ENCODE measurements around the gene TINAG.
"Not testable (repeated sequence)": the region's sequence is repeated elsewhere in the genome, so short reads cannot be mapped to it uniquely, and the experiment has no call there.

Gene TINAG

GRCh38 chr6:54307439-54307910 lies 766 bp upstream of the TINAG start:
- Histone ChIP-seq H3K27me3 (ENCODE audit: insufficient read depth, low read length) (no peaks in the 10 kb centered on the region; the same call in 1 of the 2 replicates), H2AFZ (ENCODE audit: low read length, unreplicated experiment) (no peak overlapping the region), H3K79me2 (ENCODE audit: control insufficient read depth, insufficient read depth, low read length, unreplicated experiment) (no peaks in the 10 kb centered on the region), H3K4me1 (ENCODE audit: control insufficient read depth, insufficient read depth, low read length, unreplicated experiment) (no peaks in the 10 kb centered on the region), H3K4me3 (ENCODE audit: low read depth, low read length) (no peak overlapping the region), H3K27ac (ENCODE audit: low read depth, low read length) (no peak overlapping the region), H3K36me3 (ENCODE audit: insufficient read depth, low read length) (no peaks in the 10 kb centered on the region)

- H3K4me3 ChIP-seq (ENCODE audit: low read depth, low read length) = no peak overlapping the region
- H3K27me3 ChIP-seq (ENCODE audit: insufficient read depth, low read length) = no peaks in the 10 kb centered on the region; the same call in 1 of the 2 replicates
- no peaks in the 10 kb centered on the region for H3K36me3 ChIP-seq (ENCODE audit: insufficient read depth, low read length)
- H3K27ac ChIP-seq (ENCODE audit: low read depth, low read length) = no peak overlapping the region
- no peaks in the 10 kb centered on the region for H3K4me1 ChIP-seq (ENCODE audit: control insufficient read depth, insufficient read depth, low read length, unreplicated experiment)
- H2AFZ ChIP-seq (ENCODE audit: low read length, unreplicated experiment) = no peak overlapping the region
- no peaks in the 10 kb centered on the region for H3K79me2 ChIP-seq (ENCODE audit: control insufficient read depth, insufficient read depth, low read length, unreplicated experiment)
Measured at GRCh38 chr6:54308986-54309315, 710 bp downstream of the TINAG start.

- Histone ChIP-seq H3K27ac (ENCODE audit: low read depth, low read length) (no peak overlapping the region), H3K36me3 (ENCODE audit: insufficient read depth, low read length) (no peaks in the 10 kb centered on the region), H3K27me3 (ENCODE audit: insufficient read depth, low read length) (no peaks in the 10 kb centered on the region; the same call in 1 of the 2 replicates), H3K4me3 (ENCODE audit: low read depth, low read length) (no peak overlapping the region), H2AFZ (ENCODE audit: low read length, unreplicated experiment) (no peak overlapping the region), H3K4me1 (ENCODE audit: control insufficient read depth, insufficient read depth, low read length, unreplicated experiment) (no peaks in the 10 kb centered on the region), H3K79me2 (ENCODE audit: control insufficient read depth, insufficient read depth, low read length, unreplicated experiment) (no peaks in the 10 kb centered on the region)
Measured at GRCh38 chr6:54310377-54311152, 2.3 kb downstream of the TINAG start.

GRCh38 chr6:54315656-54316055 lies 7.4 kb downstream of the TINAG start:
- no peaks in the 10 kb centered on the region for H3K36me3 ChIP-seq (ENCODE audit: insufficient read depth, low read length)

GRCh38 chr6:54320871-54321270 lies 12.6 kb downstream of the TINAG start:
- H3K4me3 ChIP-seq (ENCODE audit: low read depth, low read length) = no peak overlapping the region
- no peaks in the 10 kb centered on the region for H3K4me1 ChIP-seq (ENCODE audit: control insufficient read depth, insufficient read depth, low read length, unreplicated experiment)
- no peak overlapping the region for H3K27ac ChIP-seq (ENCODE audit: low read depth, low read length)
- H3K79me2 ChIP-seq (ENCODE audit: control insufficient read depth, insufficient read depth, low read length, unreplicated experiment) = no peaks in the 10 kb centered on the region
- no peak overlapping the region for H2AFZ ChIP-seq (ENCODE audit: low read length, unreplicated experiment)
- H3K36me3 ChIP-seq (ENCODE audit: insufficient read depth, low read length) = no peaks in the 10 kb centered on the region
- no peaks in the 10 kb centered on the region for H3K27me3 ChIP-seq (ENCODE audit: insufficient read depth, low read length)

More at GRCh38 chr6:54315656-54316055, 7.4 kb downstream of the TINAG start:
- Histone ChIP-seq H3K79me2 (ENCODE audit: control insufficient read depth, insufficient read depth, low read length, unreplicated experiment) (no peaks in the 10 kb centered on the region), H3K4me1 (ENCODE audit: control insufficient read depth, insufficient read depth, low read length, unreplicated experiment) (no peaks in the 10 kb centered on the region), H3K27ac (ENCODE audit: low read depth, low read length) (no peak overlapping the region), H2AFZ (ENCODE audit: low read length, unreplicated experiment) (no peak overlapping the region), H3K27me3 (ENCODE audit: insufficient read depth, low read length) (no peaks in the 10 kb centered on the region; the same call in 1 of the 2 replicates), H3K4me3 (ENCODE audit: low read depth, low read length) (no peak overlapping the region)

- Histone ChIP-seq H3K36me3 (ENCODE audit: insufficient read depth, low read length) (no peaks in the 10 kb centered on the region), H3K79me2 (ENCODE audit: control insufficient read depth, insufficient read depth, low read length, unreplicated experiment) (no peaks in the 10 kb centered on the region), H2AFZ (ENCODE audit: low read length, unreplicated experiment) (no peak overlapping the region), H3K27me3 (ENCODE audit: insufficient read depth, low read length) (no peaks in the 10 kb centered on the region), H3K4me1 (ENCODE audit: control insufficient read depth, insufficient read depth, low read length, unreplicated experiment) (no peaks in the 10 kb centered on the region), H3K4me3 (ENCODE audit: low read depth, low read length) (no peak overlapping the region), H3K27ac (ENCODE audit: low read depth, low read length) (no peak overlapping the region)
Measured at GRCh38 chr6:54327631-54328030, 19.4 kb downstream of the TINAG start.

- H3K79me2 ChIP-seq (ENCODE audit: control insufficient read depth, insufficient read depth, low read length, unreplicated experiment); H3K4me3 ChIP-seq (ENCODE audit: low read depth, low read length); H3K27me3 ChIP-seq (ENCODE audit: insufficient read depth, low read length); H3K36me3 ChIP-seq (ENCODE audit: insufficient read depth, low read length); H3K27ac ChIP-seq (ENCODE audit: low read depth, low read length); H2AFZ ChIP-seq (ENCODE audit: low read length, unreplicated experiment): not testable (repeated sequence)
- H3K4me1 ChIP-seq (ENCODE audit: control insufficient read depth, insufficient read depth, low read length, unreplicated experiment) = peaks cover 12% of the 10 kb centered on the region
Measured at GRCh38 chr6:54331571-54331970, 23.3 kb downstream of the TINAG start.

GRCh38 chr6:54335871-54336270 lies 27.6 kb downstream of the TINAG start:
- no peak overlapping the region for H3K4me3 ChIP-seq (ENCODE audit: low read depth, low read length)
- no peaks in the 10 kb centered on the region for H3K79me2 ChIP-seq (ENCODE audit: control insufficient read depth, insufficient read depth, low read length, unreplicated experiment)
- no peak overlapping the region for H2AFZ ChIP-seq (ENCODE audit: low read length, unreplicated experiment)
- peaks cover 12% of the 10 kb centered on the region for H3K4me1 ChIP-seq (ENCODE audit: control insufficient read depth, insufficient read depth, low read length, unreplicated experiment)
- no peaks in the 10 kb centered on the region for H3K27me3 ChIP-seq (ENCODE audit: insufficient read depth, low read length)
- H3K36me3 ChIP-seq (ENCODE audit: insufficient read depth, low read length) = no peaks in the 10 kb centered on the region
- H3K27ac ChIP-seq (ENCODE audit: low read depth, low read length) = peak overlapping the region; percentile 30; the same call in 1 of the 2 replicates

- Histone ChIP-seq H3K79me2 (ENCODE audit: control insufficient read depth, insufficient read depth, low read length, unreplicated experiment) (no peaks in the 10 kb centered on the region), H3K27ac (ENCODE audit: low read depth, low read length) (no peak overlapping the region), H3K27me3 (ENCODE audit: insufficient read depth, low read length) (no peaks in the 10 kb centered on the region), H3K4me3 (ENCODE audit: low read depth, low read length) (no peak overlapping the region), H2AFZ (ENCODE audit: low read length, unreplicated experiment) (peak overlapping the region; percentile 58), H3K4me1 (ENCODE audit: control insufficient read depth, insufficient read depth, low read length, unreplicated experiment) (no peaks in the 10 kb centered on the region), H3K36me3 (ENCODE audit: insufficient read depth, low read length) (no peaks in the 10 kb centered on the region)
Measured at GRCh38 chr6:54353975-54354374, 45.7 kb downstream of the TINAG start.

GRCh38 chr6:54354608-54355007 lies 46.4 kb downstream of the TINAG start:
- Histone ChIP-seq H3K4me1 (ENCODE audit: control insufficient read depth, insufficient read depth, low read length, unreplicated experiment) (no peaks in the 10 kb centered on the region), H3K4me3 (ENCODE audit: low read depth, low read length) (no peak overlapping the region), H3K27ac (ENCODE audit: low read depth, low read length) (no peak overlapping the region), H3K36me3 (ENCODE audit: insufficient read depth, low read length) (no peaks in the 10 kb centered on the region), H2AFZ (ENCODE audit: low read length, unreplicated experiment) (no peak overlapping the region), H3K27me3 (ENCODE audit: insufficient read depth, low read length) (no peaks in the 10 kb centered on the region), H3K79me2 (ENCODE audit: control insufficient read depth, insufficient read depth, low read length, unreplicated experiment) (no peaks in the 10 kb centered on the region)

GRCh38 chr6:54357141-54357540 lies 48.9 kb downstream of the TINAG start:
- Histone ChIP-seq H3K79me2 (ENCODE audit: control insufficient read depth, insufficient read depth, low read length, unreplicated experiment) (no peaks in the 10 kb centered on the region), H2AFZ (ENCODE audit: low read length, unreplicated experiment) (no peak overlapping the region), H3K27me3 (ENCODE audit: insufficient read depth, low read length) (no peaks in the 10 kb centered on the region), H3K27ac (ENCODE audit: low read depth, low read length) (no peak overlapping the region), H3K4me1 (ENCODE audit: control insufficient read depth, insufficient read depth, low read length, unreplicated experiment) (no peaks in the 10 kb centered on the region), H3K4me3 (ENCODE audit: low read depth, low read length) (no peak overlapping the region), H3K36me3 (ENCODE audit: insufficient read depth, low read length) (no peaks in the 10 kb centered on the region)
